ENCODE data around the gene KLK13.

Gene KLK13

GRCh38 chr19:51064534-51065220 is at the start of gene KLK13:
Gene KLK13, minus strand, starts transcription at chr19:51065092. Its CDS starts 25 bp downstream, at chr19:51065067.
- DNase-seq = no peak

DNA sequence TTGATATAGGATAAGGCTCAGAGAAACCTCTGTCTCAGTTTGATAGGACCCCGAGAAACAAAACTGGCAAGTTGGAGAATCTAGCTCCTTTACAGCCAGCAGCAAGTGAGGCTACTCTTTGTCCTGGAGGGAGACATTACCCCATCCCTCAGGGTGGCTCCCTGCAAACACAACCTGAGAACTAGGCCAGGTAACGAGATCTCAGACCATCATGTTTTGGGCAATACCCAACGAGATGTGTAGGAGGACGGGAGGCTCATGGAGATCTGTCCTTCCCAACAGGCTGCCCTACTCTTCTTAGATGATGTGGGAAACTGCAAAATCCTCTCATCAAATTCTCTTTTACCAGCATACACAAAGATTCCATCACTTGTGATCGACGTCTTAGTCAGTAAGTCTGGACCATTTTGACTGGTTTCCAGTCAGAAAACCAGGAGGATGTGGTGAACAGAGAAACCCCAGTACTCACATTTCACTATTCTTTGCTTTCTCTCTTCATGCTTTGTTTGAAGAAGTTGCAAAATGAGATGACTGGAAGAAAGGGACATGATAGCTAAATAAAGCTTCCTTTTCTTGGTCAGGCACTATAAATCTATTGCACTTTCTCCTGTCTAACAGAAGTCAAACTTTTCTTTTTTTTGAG is 49.3 kb upstream of the KLK13 start:
- DNase-seq = no peak

DNA sequence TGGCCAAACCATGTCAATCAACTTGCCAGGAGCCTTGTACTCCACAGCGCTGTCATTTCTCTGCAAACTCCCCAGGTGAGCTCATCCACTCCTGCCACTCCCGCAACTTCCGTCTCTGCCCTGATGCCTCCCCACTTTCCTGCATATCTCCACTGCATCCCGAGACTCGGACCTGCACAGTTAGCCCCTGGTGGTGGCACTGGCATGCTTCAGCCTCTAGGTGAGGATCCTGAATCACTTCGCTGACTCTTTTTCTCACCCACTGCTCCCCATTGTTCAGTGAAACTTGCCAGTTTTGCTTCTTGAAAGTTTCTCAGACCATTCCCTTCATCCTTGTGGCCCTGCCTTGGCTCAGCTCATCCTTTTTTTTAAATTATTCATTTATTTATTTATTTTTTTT is 46.7 kb upstream of the KLK13 start:
- DNase-seq = no peak

DNA sequence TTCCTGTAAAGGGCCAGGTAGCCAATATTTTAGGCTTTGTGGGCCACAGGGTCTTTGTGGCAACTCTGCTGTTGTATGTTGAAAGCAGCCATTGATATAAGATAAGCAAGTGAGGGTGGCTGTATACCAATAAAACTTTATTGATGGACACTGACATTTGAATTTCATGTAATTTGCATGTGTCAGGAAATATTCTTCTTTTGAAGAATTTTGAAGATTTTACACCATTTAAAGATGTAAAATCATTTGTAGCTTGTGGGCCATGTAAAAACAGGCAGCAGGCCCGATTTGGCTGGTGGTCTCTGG is 45.7 kb upstream of the KLK13 start:
- DNase-seq = no peak

DNA sequence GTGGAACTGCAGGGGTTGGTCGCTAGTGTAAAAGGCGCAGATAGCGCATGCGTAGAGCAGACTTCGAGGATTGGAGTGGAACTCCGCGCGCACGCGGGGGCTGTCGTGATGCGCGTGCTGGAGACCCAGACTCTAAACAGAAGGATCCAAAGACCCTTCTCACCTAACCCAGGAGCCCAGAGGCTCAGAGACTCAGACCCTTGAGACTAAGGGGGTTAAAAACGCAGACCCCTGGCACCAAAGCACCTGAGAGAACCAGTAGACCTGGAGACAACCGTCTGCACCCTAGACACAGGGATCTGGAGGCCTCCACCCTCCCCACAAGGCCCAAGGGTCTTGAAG is 43.9 kb upstream of the KLK13 start:
- peak; percentile 67 for DNase-seq

DNA sequence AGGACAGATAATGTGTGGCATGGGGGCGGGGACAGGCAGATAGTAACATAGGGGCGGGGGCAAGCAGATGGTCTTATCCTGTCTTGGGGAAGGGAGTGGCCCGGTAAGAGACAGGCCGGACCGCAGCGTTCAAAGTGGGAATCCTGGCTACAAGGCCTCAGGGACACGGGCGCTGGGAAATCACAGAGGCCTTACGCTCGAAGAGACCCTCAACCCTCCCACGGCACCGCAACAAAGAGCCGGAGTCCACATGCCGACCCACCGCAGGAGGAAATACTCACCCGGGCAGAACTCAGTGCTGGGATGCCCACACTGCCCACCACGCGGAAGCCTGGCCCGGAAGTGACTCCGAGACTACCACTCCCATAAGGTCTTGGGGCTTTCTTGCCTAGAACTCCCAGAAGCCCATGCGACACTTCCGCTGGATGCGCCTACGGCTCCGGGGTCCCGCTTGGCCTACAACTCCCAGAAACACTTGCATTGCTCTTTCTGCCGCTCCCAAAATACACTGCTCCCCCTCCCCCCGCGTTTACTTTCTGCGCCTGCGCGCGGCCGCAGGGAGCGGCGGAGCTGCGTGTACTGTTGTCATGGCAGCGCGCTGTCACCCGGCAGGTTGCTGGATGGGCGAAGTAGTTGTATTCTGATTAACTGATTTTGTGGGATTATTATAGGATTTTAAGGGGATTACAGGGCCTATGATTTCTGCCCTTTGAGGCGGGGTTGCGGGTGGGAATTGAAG is 43.3 kb upstream of the KLK13 start, which contains the start of gene CTU1:
Gene CTU1 (minus strand): TSS at position 344 of the 739 bp plus-strand sequence. CDS start 3,840 bp downstream, outside the sequence.
- peak; percentile 99 for DNase-seq

GRCh38 chr19:51107406-51108065 is 42.6 kb upstream of the KLK13 start:
- DNase-seq = no peak

GRCh38 chr19:51103926-51104341 is 39.0 kb upstream of the KLK13 start:
- DNase-seq = no peak

DNA sequence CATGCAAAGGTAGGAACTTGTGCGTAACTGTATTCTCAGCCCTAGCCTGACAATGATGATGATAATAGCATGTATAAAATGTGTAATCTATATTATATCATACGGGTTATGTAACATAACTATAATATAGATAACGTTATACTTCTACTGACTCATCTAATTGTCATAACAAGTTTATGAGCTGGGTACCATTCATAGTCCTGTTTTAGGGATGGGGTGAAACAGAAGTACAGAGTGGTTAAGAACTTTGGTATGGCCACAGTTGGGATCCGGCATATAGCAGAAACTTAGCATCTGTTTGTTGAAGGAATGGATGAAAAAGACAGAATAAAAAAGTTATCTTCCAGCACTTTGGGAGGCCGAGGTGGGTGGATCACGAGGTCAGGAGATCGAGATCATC is 38.1 kb upstream of the KLK13 start:
- DNase-seq = no peak

DNA sequence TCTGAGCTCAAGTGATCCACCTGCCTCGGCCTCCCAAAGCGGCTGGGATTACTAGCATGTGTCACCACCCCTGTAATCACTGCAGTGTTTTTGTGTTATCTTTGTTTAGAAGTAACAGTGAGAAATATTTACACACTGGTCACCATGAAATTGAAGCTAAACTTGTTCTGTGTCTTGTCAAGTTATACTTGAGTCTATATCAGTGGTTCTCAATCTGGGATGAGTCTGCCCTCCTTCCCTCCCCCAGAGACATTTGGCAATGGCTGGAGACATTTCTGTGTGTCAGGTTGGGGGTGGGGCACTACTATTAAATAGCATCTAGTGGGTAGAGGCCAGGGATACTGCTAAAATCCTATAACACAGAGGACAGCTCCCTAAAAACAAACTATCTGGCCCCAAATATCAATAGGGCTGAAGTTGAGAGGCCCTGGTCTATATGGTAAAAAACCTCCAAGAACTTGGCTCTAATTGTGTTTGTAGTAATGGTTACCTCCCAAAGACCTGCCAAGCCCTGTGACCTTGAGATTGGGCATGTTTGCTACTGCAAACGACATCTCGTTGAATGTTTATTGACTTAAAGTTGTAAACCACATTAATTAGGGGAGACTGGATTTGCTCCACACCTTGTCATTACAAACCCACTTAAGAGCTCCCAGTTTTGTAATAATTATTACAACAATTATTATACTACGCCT is 36.4 kb upstream of the KLK13 start:
- DNase-seq = peak; percentile 6

DNA sequence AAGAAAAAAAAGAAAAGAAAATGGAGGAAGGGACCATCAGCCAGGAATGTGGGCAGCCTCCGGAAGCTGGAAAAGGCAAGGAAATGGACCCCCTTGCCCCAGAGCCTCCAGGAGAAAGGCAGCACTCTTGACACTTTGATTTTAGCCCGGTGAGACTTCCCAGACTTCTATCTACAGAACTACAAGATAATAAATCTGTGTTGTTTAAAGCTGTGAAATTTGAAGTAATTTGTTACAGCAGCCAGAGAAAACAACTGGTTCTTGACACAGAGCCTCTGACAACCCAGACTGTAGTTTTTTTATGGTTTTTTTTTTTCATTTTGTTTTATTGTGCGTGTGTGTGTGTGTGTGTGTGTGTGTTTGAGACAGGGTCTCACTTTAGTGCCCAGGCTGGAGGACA is 35.7 kb upstream of the KLK13 start:
- DNase-seq = no peak

DNA sequence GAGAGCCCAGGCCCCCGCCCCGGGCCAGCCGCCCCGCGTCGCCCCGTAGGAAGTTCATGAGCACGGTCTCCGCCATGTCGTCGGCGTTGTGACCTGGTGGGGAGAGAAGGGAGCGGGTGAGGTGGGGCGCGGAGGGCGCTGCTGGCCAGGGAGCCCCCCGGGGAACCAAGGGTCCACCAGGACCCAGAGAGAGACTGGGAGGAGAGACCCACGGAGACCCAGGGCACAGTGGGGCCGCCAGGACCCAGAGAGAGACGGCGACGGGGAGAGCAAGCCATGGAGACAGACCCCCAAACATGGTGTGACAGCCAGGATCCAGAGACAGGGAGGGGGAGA is 34.1 kb upstream of the KLK13 start:
- DNase-seq = no peak

- no peak for DNase-seq
Measured at GRCh38 chr19:51098365-51099046, 33.6 kb upstream of the KLK13 start.

- DNase-seq = no peak
Measured at GRCh38 chr19:51097796-51098195, 32.9 kb upstream of the KLK13 start.

- peak; percentile 49 for DNase-seq
Measured at GRCh38 chr19:51097166-51097738, 32.4 kb upstream of the KLK13 start.

GRCh38 chr19:51096473-51097165 is 31.7 kb upstream of the KLK13 start:
- DNase-seq = peak; percentile 1

DNA sequence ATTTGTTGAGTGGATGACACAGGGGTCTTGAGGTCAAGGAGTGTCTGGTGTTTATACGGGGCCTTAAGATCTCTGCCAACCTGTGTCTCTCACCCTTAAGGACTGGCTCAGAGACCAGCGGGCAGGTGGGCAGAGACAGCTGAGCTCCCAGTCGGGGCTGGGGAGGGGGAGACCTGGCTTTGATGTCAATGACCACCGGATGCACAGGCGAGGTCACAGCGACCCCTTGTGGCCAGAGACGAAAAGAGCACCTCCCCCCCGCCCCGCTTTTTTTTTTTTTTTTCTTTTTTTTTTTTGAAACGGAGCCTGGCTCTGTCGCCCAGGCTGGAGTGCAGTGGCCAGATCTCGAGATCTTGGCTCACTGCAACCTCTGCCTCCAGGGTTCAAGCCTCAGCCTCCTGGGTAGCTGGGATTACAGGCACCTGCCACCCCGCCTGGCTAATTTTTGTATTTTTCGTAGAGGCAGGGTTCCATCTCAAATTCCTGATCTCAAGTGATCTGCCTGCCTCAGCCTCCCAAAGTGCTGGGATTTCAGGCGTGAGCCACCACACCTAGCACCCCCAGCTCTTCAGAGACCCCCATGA is 29.9 kb upstream of the KLK13 start:
- peak; percentile 47 for DNase-seq

- no peak for DNase-seq
Measured at GRCh38 chr19:51093510-51094345, 28.8 kb upstream of the KLK13 start.

DNA sequence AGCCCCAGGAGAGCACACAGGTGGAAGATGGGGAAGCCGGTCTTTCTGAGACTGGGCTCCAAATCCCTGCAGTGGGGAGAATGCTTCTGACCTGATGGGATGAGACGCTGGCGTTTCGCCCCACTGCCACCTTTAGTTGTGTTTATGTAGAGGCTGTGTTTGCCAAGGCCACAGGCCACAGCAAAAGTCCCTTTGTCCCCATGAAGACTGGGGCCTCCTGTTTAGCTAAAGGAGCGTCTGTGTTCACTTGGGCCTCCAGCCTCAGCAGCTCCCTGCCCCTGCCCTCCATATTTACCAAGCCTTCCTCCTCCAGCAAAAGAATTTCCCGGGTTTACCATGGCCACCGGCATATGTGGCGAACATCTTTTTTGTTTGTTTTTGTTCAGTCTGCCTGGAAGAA is 28.2 kb upstream of the KLK13 start:
- no peak for DNase-seq
